Activated T-cell treated with anti-CD3 and anti-CD28 coated beads, Interleukin-2, amount 50 U/mL, for 1 hour (primary cell): Measurements from ENCODE around the gene HRCT1.
A peak's percentile ranks its signal among the peaks of the same experiment; 100 is the strongest.
"Not testable (repeated sequence)": the region's sequence is repeated elsewhere in the genome, so short reads cannot be mapped to it uniquely, and the experiment has no call there.

Experiments
- DNase-seq: peaks from one replicate; pipeline ENCODE4 v3.0.0-alpha.2; 2020

HRCT1 gene

DNA sequence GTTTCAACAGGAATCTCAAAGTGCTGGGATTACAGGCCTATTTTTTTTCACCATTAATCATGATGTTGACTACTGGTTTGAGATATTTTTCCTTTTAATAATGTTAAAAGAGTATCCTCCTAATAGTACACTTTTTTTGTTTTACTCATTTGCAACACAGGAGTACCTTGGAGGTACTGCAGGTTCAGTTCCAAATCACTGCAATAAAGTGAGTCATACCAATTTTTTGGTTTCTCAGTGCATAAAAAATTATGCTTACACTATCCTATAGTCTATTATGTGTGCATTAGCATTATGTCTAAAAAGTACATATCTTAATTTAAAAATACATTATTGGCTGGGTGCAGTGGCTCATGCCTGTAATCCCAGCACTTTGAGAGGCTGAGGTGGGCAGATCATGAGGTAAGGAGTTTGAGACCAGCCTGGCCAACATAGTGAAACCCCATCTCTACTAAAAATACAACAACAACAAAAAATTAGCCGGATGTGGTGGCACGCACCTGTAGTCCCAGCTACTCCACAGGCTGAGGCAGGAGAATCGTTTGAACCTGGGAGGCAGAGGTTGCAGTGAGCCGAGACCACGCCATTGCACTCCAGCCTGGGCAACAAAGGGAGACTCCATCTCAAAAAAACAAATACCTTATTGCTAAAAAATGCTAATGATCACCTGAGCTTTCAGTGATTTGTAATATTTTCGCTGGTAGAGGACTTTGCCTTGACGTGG lies 8.5 kb upstream of the HRCT1 start:
- DNase-seq = not testable (repeated sequence)

DNA sequence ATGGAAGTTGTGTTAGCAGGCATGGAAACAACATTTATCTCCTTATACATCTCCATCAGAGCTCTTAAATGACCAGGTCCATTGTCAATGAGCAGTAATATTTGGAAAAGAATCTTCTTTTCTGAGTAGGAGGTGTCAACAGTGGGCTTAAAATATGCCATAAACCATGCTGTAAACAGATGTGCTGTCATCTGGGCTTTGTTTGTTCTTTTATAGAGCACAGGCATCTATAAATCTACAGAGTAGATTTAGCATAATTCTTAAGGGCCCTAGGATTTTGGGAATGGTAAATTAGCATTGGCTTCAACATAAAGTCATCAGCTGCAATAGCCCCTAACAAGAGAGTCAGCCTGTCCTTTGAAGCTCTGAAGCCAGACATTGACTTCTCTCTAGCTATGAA lies 7.7 kb upstream of the HRCT1 start:
- no peak for DNase-seq

DNA sequence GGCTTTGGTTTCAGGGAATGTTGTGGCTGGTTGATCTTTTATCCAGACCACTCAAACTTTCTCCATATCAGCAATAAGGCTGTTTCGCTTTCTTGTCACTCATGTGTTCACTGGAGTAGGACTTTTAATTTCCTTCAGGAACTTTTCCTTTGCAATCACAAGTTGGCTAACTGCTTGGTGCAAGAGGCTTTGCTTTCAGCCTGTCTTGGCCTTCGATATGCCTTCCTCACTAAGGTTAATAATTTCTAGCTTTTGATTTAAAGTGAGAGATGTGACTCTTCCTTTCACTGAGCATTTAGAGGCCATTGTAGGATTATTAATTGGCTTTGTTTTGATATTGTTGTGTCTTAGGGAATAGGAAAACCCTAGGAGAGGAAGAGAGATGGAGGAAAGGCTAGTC lies 7.0 kb upstream of the HRCT1 start:
- no peak for DNase-seq

DNA sequence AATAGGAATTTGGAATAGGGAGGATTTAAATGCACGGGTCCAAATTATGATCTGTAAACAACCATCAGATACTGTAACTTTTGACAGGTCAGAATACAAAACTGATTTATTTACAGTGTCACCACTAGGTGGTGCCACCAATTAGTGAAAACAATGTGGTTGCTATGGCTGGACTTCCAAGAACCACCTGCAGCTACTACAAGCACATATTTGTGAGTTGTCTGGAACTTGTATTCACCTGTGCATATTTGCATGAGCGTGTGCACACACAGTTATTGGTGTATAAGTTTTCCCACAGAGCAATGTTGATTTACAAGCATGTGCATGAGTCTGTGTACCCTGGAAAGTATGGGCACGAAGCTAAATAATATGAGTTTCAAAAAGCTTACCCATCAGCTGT lies 3.0 kb upstream of the HRCT1 start:
- DNase-seq = no peak

DNA sequence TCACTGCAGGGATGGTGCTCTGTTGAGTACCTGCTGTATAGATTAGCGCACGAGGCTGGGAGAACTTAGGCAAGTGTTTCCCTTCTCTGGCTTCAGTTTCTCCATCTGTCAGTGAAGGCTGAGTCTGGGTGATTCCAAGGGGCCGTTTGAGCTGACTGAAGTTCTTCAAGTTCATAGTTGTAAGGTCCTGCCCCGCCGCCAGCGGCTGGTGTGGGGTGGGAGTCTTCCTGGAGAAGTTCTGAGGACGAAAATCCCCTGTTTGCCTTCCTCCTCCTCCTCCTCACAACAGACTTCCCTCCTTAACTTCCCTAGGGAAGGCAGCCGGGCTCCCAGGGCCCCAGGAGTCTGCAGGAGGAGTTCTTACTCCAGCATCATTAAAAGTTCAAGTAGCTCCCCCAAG lies 1.7 kb upstream of the HRCT1 start:
- no peak for DNase-seq

DNA sequence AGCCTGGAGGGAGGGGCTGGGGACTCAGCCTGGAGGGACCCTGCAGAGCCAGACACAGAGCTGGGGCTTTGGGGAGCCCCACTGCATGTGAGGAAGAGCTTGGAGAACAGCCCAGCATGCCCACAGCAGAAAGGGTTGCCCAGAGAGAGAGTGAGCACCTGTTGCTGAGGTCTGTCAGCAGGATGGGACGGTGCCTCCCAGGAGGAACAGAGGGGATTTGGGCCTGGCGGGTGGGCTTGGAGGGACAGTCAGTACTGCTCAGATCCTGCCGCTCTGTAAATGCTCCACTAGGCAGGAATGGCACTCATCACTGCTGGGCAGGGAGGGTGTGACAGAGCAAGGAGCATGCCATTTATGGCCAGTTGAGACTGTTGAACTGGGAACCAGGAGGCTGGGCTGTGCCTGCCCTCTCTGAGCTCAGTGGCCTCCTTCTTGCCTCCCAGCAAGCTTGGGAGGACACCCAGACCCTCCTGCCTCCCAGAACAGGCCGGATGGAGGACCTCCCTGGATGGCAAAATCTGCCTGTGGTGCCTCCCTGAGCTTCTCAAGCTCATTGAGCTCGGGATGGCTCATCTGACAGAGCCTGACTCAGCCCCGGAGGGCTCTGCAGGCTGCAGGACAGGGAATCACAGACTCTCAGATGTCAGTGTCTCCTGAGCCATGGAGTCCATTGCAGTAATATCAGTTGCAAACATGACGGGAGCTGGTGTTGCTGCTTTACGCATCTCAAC lies 786 bp upstream of the HRCT1 start:
- DNase-seq = no peak

DNA sequence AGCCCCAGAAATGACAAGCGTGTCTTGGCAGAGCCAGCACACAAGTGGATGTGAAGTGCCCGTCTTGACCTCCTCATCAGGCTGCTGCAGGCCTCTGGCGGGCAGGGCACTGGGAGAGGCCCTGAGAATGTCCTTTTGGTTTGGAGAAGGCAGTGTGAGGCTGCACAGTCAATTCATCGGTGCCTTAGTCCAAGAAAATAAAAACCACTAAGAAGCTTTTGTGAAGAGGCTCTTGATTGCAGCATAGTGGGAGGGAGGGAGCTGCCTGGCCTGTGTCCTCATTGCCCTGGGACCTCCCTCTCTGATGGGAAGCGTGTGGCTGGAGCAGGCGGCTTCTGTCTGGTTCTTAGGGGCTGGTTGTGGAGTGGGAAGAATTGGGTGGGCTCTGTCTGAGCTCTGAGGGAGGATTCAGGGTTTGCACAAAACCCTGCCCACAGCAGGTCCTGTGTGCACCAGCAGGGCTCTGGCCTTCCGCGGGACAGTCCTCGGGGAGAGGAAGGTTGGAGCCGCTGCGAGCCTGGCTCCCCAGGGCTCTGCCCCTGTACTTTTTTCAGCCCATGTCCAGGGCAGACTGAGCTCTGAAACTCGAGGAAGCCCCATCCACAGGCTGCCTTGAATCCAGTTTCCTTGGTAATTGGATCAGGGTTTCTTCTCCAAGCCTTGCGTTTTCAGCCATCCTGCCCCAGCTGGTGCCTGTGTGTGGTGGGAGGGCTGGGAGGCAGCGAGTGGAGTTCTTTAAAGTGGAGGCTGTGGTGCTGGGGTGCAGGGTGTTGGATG lies 1.1 kb downstream of the HRCT1 start:
- DNase-seq = no peak

DNA sequence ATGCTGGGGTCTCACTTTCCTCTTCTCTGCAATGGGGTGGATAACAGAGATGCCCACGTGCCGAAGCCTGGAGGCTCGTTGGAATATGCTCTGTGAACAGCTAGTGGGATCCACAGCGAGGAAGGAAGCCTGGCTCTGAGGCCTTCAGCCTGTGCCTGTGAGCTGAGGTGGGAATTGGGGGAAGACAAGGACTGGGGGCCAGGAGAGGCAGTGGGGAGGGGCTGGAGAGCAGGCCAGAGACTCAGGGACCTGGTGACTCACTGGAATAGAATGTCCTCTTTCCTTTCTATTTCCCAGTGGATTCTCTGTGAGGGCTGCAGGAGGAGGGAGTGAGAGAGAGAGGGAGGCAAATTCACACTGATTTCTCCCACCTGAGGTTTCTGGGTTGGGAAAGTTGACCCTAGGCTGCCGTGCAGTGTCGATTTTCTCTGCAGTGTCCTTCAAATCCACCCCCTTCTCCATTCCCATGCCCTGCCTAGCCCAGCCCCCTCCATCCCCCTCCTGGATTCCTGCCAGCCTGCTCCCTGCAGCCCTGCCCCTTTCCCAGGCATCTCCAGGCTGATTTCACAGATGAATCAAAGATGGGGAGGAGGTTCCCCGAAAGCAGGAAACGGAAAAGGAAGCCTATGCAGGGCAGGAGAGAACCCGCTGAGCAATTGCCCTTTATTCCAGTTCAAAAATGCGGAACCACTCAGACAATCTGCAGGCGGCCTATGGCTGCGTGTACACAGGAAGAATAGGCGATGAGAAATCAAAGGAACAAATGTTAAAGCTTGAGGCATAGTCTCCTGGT lies 1.9 kb downstream of the HRCT1 start:
- no peak for DNase-seq

DNA sequence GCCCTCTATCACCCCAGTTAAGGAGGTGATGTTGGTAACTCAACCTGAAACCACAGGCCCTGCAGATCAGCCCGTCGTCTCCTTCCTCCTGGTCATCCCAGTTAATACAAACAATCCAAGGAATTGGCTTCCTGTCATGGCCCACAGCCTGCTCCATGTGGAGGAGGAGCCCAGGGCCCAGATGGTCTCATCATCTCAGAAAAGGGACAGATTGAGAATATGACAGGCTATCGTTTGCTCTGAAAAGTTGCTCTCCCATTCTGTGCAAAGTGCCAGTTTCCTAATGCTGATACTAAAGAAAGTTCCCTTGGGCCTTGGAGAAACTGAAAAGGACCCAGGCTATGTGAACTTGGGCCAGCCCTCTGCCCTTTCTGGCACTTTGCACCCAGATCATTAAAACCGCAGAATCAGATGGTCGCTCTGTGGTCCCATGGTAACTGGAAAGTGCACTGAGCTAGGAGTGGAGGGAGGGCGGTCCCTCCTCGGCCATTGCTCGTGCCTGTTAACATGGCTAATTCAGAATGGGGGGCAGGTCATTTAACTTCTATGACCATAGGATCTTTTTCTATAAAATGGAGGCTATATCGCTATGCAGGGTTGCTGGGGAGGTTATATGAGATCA lies 2.6 kb downstream of the HRCT1 start:
- DNase-seq = no peak

DNA sequence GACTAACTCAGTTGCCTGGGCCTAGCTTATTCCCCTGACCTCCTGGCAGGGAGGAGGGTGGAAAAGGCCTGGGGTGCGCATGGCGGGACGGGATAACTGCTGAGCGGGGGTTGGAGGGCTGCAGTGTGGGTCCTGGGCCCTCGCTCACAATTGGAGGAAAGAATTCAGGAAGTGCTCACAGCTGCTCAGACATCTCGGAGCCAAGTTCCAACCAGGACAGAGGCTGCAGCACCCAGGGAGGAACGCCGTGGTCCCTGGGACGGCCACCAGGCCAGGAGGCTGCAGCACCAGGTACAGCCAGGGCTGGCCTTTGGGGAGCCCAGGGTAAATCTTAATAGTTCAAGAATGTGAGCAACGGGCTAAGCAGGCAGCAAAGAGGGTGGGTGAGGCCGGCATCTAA lies 3.3 kb downstream of the HRCT1 start, which contains the start of gene SPAAR:
TSS of gene SPAAR (plus strand) at position 217 of the 400 bp plus-strand sequence. CDS start 974 bp downstream, outside the sequence.
- no peak for DNase-seq

DNA sequence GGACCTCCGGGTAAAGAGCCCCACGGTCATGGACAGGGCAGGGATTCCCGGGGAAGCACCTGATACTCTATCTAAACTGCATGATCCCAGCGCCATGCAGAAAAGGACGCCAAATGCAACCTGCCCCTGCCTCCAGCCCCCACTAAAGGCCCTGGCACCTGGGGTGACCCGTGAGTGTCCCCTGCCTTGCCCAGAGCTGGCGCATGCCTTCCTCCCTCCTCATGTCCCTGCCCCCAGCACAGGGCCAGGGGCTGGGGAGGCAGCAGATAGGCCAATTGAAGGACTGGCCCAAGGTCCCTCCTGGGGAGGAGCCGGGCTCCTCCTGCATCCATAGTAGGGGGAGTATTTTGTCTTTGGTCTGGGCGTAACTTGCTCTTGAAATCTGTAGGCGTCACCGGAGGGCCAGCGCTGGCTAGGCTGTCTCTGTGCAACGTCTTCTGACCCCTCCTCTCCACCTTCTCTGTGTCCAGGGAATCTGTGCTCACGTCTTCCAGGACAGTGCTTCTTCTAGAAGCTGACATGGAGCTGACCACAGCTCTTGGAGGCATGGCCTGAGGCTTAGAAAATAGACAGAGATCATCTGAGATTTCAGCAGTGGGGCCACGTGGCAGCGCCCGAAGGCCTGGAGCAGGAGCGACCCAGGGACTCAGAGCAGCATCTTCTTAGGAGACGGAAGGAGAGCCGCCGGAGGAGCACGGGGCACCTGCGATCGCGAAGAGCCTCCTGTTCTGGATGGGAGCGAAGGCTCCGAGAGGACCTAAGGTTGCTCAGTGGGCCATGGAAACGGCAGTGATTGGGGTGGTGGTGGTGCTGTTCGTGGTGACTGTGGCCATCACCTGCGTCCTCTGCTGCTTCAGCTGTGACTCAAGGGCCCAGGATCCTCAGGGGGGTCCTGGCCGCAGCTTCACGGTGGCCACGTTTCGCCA lies 3.9 kb downstream of the HRCT1 start:
- DNase-seq = no peak

DNA sequence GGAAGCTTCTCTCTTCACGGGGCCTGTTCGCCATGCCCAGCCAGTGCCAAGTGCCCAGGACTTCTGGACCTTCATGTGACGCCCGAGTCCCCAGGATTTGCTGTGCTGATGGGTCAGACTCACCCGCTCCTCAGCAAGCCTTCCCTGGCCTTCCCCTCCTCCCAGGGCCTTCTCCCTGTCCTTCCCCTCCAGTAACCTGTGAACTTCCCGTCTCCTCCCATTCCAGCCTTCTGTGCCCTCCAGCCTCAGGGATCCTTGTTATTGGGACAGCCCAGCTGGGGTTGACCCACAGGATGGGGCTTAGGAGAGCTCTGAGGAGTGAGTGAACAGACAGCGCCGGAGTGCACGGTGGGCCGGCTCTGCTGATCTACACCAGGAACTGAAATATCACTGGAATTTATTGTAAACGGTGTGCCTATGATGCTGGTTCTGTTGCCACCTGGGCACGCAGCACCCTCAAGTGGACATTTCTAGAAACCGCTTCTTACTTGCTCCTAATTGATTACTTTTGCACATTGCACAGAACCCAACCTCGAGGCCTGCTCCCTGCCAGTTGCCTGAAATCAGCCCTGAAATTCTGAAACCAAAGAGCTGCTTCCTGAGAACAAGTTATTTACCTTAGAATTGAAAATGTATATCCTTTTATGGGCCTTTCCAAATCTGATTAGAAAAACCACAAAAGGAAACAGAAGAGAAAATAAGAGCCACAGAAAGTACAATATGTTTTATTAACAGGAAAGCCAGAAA lies 4.8 kb downstream of the HRCT1 start:
- peak; percentile 54 for DNase-seq

DNA sequence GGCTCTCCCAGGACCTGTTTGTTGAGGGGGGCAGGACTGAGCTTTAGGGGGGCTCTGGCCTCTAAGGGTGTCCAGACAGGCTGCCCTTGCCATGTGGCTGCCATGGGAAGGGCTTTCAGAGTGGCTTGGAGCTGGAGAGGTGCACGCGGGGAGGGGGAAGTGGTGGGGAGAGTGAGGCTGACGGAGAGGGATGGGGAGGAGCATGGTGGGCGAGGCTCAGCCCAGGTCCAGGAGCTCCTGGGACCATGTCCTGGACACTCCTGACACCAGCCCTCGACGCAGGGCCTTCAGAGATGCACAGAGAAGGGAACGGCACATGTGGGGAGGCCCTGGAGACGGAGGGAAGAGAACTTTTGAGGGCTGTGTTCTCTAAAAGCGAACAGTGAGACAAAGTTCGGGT lies 5.7 kb downstream of the HRCT1 start:
- DNase-seq = no peak

DNA sequence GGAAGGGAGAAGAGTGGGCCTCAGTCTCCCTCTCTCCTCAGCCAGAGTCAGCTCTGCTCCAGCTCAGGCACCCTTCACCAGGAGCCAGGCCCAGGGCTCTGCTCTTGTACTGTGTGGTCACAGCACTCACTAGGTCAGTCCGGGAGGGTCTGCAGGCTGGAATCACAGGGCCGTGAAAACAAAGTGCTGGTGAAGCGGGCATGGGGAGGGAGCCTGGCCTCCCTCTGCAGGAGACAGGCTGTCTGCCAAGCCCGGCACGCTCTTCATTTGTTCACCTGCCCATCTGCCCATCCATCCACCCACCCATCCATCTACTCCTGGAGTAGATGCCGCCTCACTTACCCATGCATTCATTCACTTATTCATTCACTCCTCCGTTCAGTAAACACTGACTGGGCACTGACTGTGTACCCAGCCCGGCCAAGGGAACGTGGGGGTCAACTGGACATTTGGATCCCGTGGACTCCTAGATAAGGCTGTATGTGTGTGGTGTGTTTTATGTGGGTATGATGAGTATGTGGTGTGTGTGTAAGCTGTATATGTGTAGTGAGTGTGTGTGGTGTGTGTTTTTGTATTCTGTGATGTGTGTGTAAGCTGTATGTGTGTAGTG lies 6.9 kb downstream of the HRCT1 start:
- no peak for DNase-seq

DNA sequence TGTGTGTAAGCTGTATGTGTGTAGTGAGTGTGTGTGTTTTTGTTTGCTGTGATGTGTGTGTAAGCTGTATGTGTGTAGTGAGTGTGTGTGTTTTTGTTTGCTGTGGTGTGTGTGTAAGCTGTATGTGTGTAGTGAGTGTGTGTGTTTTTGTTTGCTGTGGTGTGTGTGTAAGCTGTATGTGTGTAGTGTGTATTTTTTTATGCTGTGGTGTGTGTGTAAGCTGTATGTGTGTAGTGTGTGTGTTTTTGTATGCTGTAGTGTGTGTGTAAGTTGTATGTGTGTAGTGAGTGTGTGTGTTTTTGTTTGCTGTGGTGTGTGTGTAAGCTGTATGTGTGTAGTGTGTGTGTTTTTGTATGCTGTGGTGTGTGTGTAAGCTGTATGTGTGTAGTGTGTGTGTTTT lies 7.4 kb downstream of the HRCT1 start:
- not testable (repeated sequence) for DNase-seq

DNA sequence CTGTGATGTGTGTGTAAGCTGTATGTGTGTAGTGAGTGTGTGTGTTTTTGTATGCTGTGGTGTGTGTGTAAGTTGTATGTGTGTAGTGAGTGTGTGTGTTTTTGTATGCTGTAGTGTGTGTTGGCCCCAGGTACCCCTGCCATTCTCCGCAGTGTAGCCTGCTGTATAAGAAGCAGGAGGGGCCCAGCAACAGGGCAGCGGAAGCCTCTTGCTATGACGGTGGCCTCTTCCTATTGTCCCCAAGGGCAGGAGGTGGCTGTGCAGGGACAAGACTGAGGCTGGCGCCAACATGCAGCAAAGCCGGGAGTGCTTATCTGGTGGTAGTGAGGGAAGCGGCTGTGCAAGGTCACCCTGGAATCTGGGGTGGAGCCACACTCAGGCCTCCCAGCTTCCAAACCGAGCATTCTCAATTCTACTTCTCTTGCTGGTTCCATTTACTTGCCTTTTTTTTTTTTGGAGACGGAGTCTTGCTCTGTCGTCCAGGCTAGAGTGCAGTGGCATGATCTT lies 8.4 kb downstream of the HRCT1 start:
- no peak for DNase-seq

DNA sequence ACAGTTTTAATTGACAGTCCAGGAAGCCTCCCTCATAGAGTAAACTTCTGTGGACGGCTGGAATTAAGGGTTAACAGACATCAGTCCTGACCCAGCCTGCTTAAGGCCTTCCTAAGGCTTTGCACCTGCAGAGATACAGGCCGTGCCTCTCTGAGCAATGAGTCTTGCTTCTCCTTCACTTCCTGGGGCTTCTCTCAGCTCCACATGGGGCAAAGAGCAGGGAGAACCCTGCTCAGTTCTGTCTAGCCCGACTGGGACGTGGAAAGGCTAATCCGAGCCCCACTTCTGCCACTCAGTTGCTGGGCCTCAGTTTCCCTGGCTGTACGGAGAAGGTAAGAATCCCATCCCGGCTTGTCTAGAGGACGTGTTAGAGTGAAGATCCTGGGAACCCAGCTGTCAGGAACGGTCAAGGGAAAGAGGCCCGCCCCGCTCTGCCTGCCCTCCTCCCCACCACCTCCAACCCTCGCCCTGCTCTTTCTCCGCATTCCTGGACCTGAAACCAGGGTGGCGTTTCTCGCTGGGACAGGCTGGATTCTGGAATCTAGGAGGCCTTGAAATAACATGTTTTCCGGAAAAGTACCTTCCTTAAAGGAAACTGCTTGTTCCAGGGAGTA lies 9.8 kb downstream of the HRCT1 start:
- DNase-seq = no peak

DNA sequence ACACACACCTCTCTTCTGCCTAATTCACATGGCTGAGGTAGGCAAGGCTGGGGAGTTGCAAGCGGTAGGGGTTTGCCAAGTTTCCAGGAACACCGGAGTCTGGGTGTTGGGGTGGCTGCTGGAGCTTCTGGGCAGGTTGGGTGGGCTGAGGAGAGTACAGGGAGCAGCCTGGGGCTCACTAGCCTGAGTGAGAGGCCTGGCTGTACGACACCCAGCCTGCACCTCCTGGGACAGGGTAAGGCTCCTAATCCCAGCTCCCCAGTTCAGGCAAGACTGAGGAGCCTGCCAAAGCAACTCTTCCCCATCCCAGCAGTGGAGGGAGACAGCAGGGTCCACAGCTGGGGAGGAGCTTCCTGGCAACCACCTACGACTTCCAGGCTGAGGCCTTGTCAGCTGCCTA lies 11.3 kb downstream of the HRCT1 start:
- no peak for DNase-seq

DNA sequence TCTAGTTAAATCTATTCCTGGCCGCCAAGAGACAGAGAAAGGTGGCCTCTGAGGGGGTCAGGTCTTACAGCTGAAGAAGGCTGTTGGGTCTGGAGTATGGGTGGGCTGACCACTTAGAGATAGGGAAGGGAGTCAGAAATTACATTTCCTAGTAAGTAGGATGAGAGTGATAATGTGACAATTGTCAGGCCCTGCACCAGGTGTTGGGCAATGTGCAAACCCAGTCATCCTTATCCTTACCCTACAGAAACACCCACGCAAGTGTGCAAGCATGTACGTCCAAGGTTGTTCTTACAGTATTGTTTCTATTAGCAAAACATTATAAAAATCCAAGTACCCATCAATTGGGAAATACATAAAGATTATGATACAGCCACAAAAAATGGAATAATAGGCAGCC lies 12.8 kb downstream of the HRCT1 start:
- DNase-seq = no peak
